HepG2 (cell line): ENCODE measurements around the gene ILKAP. TPM values are rescaled to one million over a fixed set of nuclear protein-coding genes. Genes with fewer than 3 reads are reported as not detected.
A peak's percentile ranks its signal among the peaks of the same experiment; 100 is the strongest.
"Not testable (repeated sequence)": the region's sequence is repeated elsewhere in the genome, so short reads cannot be mapped to it uniquely, and the experiment has no call there.

Source experiments
- ATAC-seq: fragments of 200-7000 bp; cut with Tn5 transposase; 3 replicates; pipeline ENCODE4 v1.9.1; 2020; ENCODE audit warnings: mild to moderate bottlenecking, moderate library complexity
- BruUV-seq: library from RNA; stranded (reverse); fragments of 400-500 nt; replicated peaks from 2 replicates; lab custom pipeline; 2021; lab: Mats Ljungman, UMichigan
- CTCF ChIA-PET: fragments of 300-600 bp; formaldehyde crosslinking; extraction: SDS; loops from one replicate; lab custom pipeline; 2021; ENCODE audit warnings: low total read pairs, inconsistent platforms, low intra/inter-chr PET ratio; lab: Yijun Ruan, JAX
- POLR2A ChIA-PET: fragments of 350-600 bp; sonication (Branson Sonifier 250); formaldehyde crosslinking; loops from one replicate; lab custom pipeline; 2020; ENCODE audit warnings: antibody characterized with exemption, inconsistent platforms; lab: Yijun Ruan, JAX
- DNase-seq: peaks from one replicate; pipeline ENCODE4 v3.0.0-alpha.2; 2015; ENCODE audit warnings: low spot score
- FAIRE-seq: peaks from 3 replicates; lab custom pipeline; 2011; peaks lifted over from hg19 to GRCh38; lab: Jason Lieb, UNC
- H2AFZ ChIP-seq: one replicate; pipeline ENCODE4 v1.6.1; 2011; ENCODE audit warnings: low read length, inconsistent platforms
- H3K27ac ChIP-seq: fragments of 300-600 bp; 3 replicates; pipeline ENCODE4 v1.8.0; 2011; ENCODE audit warnings: mixed run types, mild to moderate bottlenecking, mixed read lengths, low read length, inconsistent platforms; ENCODE audit not compliant: insufficient read depth; ENCODE audit errors: extremely low read length
- H3K27me3 ChIP-seq, 2 experiments: fragments of 200-600 bp in 1 of 2; 2 replicates in 1 of 2; 3 replicates in 1 of 2; pipeline versions ENCODE4 v1.6.0 to v1.8.0; 2011; ENCODE audit warnings: low read length in 2 of 2, mild to moderate bottlenecking in 2 of 2, moderate library complexity in 2 of 2, inconsistent platforms in 1 of 2; ENCODE audit not compliant: insufficient read depth in 2 of 2, control insufficient read depth in 1 of 2
- H3K36me3 ChIP-seq, 2 experiments: fragments of 200-600 bp in 1 of 2; replicated peaks in 1 of 2; 2 replicates in 1 of 2; 3 replicates in 1 of 2; pipeline versions ENCODE4 v1.5.1 to v1.8.0; 2011; ENCODE audit warnings: low read length in 2 of 2, inconsistent platforms in 1 of 2; ENCODE audit not compliant: insufficient read depth in 2 of 2, control insufficient read depth in 1 of 2
- H3K4me1 ChIP-seq: 2 replicates; pipeline ENCODE4 v1.5.1; 2012; ENCODE audit warnings: low read length, inconsistent platforms; ENCODE audit not compliant: insufficient read depth
- H3K4me2 ChIP-seq: 2 replicates; pipeline ENCODE4 v1.6.0; 2011; ENCODE audit warnings: low read depth, low read length, inconsistent platforms
- H3K4me3 ChIP-seq, 3 experiments: fragments of 200-600 bp in 1 of 3; sonication (generic), shearing (Covaris generic) in 1 of 3; replicated peaks in 1 of 3; 2 replicates each; pipeline ENCODE4 v1.5.1; 2011 to 2016; ENCODE audit warnings: low read length in 3 of 3, inconsistent platforms in 2 of 3, low read depth in 2 of 3, mild to moderate bottlenecking in 2 of 3, control low read depth in 1 of 3, mixed read lengths in 1 of 3; ENCODE audit not compliant: insufficient read depth in 1 of 3
- H3K79me2 ChIP-seq: one replicate; pipeline ENCODE4 v1.6.1; 2011; ENCODE audit warnings: low read length, inconsistent platforms; ENCODE audit not compliant: insufficient read depth
- H3K9ac ChIP-seq: 2 replicates; pipeline ENCODE4 v1.6.0; 2011; ENCODE audit warnings: mild to moderate bottlenecking, low read depth, low read length, inconsistent platforms; ENCODE audit not compliant: insufficient read depth
- H3K9me3 ChIP-seq: 2 replicates; pipeline ENCODE4 v1.5.1; 2012; ENCODE audit warnings: mild to moderate bottlenecking, low read length
- H4K20me1 ChIP-seq: 2 replicates; pipeline ENCODE4 v1.6.0; 2011; ENCODE audit warnings: inconsistent platforms, mild to moderate bottlenecking, low read length, moderate library complexity; ENCODE audit not compliant: insufficient read depth
- AGO2 ChIP-seq: fragments of 200-400 bp; formaldehyde crosslinking; optimal IDR thresholded peaks from 2 replicates; pipeline ENCODE3; 2017; ENCODE audit warnings: mild to moderate bottlenecking, low read depth, low read length, moderate library complexity
- CEBPG ChIP-seq: IDR thresholded peaks from 2 replicates; pipeline ENCODE4 v1.6.1; 2016
- MED13 ChIP-seq: sonication (generic); formaldehyde crosslinking; IDR thresholded peaks from 2 replicates; pipeline ENCODE4 v1.5.0; 2020; ENCODE audit warnings: missing genetic modification reagents
- ZNF317 ChIP-seq: sonication (generic); formaldehyde crosslinking; IDR thresholded peaks from 2 replicates; pipeline ENCODE4 v1.5.0; 2020; ENCODE audit warnings: mild to moderate bottlenecking, missing genetic modification reagents
- ZSCAN30 ChIP-seq: sonication (generic); formaldehyde crosslinking; IDR thresholded peaks from 2 replicates; pipeline ENCODE4 v1.5.0; 2020; ENCODE audit warnings: mild to moderate bottlenecking, missing genetic modification reagents
- WGBS: methylation state at CpG from one replicate; pipeline ENCODE4 v1.1.6; 2017; ENCODE audit warnings: low lambda C conversion rate; 5-methylcytosine and 5-hydroxymethylcytosine counted together
- in situ Hi-C: cut with HindIII; loops from 2 replicates; pipeline ENCODE4 v1.10.0; 2017; ENCODE audit warnings: low pct_unique_long_range_greater_than_20kb; ENCODE audit not compliant: extremely low pct_ligation_motif_present
- intact Hi-C: fragments of 100-400 bp; cut with micrococcal nuclease; formaldehyde crosslinking; loops from one replicate; pipeline ENCODE4 v1.10.0; 2022; ENCODE audit not compliant: unreplicated experiment
- polyA plus RNA-seq, 8 experiments: library from polyadenylated mRNA; depleted of rRNA in 3 of 8; stranded (reverse) in 7 of 8; unstranded in 1 of 8; fragments of >200 nt; fragmentation: Illumina TruSeq in 4 of 8; extraction: Trizol in 4 of 8; gene quantifications; 2 replicates each; pipeline versions ENCODE4 v1.2.1 to v1.2.3, GENCODE V29; 2011 to 2016; ENCODE audit warnings: low read depth in 4 of 8, missing spikeins in 1 of 8, mixed read lengths in 1 of 8; ENCODE audit not compliant: insufficient read depth in 1 of 8
- total RNA-seq, 5 experiments: library from RNA; depleted of rRNA; stranded (reverse); fragments of >200 nt; fragmentation: Illumina TruSeq; extraction: Trizol; gene quantifications; 2 replicates each; pipeline ENCODE4 v1.2.3, GENCODE V29; 2016; ENCODE audit warnings: low read depth in 1 of 5

Gene ILKAP
- total and polyA plus RNA-seq, 2 of the 13 experiments (the other 11 are each of a cell fraction or from before 2014, with no cell fraction given) = 29.6 to 33.1 TPM

GRCh38 chr2:238171072-238171431 is 32.4 kb downstream of the ILKAP start:
- H3K4me2 ChIP-seq, in situ Hi-C loops, H3K9ac ChIP-seq, CTCF ChIA-PET, H3K27me3 ChIP-seq, ATAC-seq, intact Hi-C loops, BruUV-seq, H2AFZ ChIP-seq, H3K4me3 ChIP-seq, H4K20me1 ChIP-seq, H3K27ac ChIP-seq, H3K9me3 ChIP-seq, FAIRE-seq, POLR2A ChIA-PET, H3K79me2 ChIP-seq, DNase-seq: not testable (repeated sequence)
- TF ChIP-seq CEBPG (CRISPR knock-in tag) = 0 out of 2 replicates have a peak, but pooled peaks have one; percentile 14
- 95% methylated on average over 5 of the region's 5 CpGs for whole genome bisulfite sequencing
- Histone ChIP-seq H3K36me3 (peaks cover 30 to 59% of the 10 kb centered on the region in 2 experiments), H3K4me1 (peaks cover 12% of the 10 kb centered on the region)

GRCh38 chr2:238170386-238171071 is 33.0 kb downstream of the ILKAP start:
- H3K4me1 ChIP-seq = peaks cover 12% of the 10 kb centered on the region
- H3K79me2 ChIP-seq = no peaks in the 10 kb centered on the region
- CTCF ChIA-PET = no interaction called here
- no TSS peak for BruUV-seq
- in situ Hi-C loops = no loop called here
- TF ChIP-seq ZSCAN30 (CRISPR knock-in tag) (no peak), MED13 (CRISPR knock-in tag) (no peak), AGO2 (peak; percentile 48), ZNF317 (CRISPR knock-in tag) (no peak)
- TF ChIP-seq, all 625 proteins: peak for 1
- 96% methylated on average over 21 of the region's 21 CpGs for WGBS
- no peak for DNase-seq
- H2AFZ ChIP-seq = no peak overlapping the region
- no peak overlapping the region for H3K4me2 ChIP-seq
- no peaks in the 10 kb centered on the region for H3K9me3 ChIP-seq
- ATAC-seq = no peak
- POLR2A ChIA-PET = no interaction called here
- no peak overlapping the region for H3K27ac ChIP-seq
- no peaks in the 10 kb centered on the region for H4K20me1 ChIP-seq
- no peak overlapping the region for H3K4me3 ChIP-seq
- H3K9ac ChIP-seq = no peak overlapping the region
- no peak for FAIRE-seq
- H3K36me3 ChIP-seq = peaks cover 30 to 56% of the 10 kb centered on the region in 2 experiments
- no peaks in the 10 kb centered on the region for H3K27me3 ChIP-seq
- intact Hi-C loops = no loop called here
